Loucy (cell line): ENCODE results near the gene ZNF354C.

Experiments used
- H2AFZ ChIP-seq: fragments of 200-600 bp; sonication (generic); 2 replicates; pipeline ENCODE4 v1.6.0; 2016; ENCODE audit warnings: antibody characterized with exemption, mild to moderate bottlenecking, low read length, moderate library complexity
- H3F3A ChIP-seq: fragments of 200-600 bp; 2 replicates; pipeline ENCODE4 v1.6.0; 2016; ENCODE audit warnings: antibody characterized with exemption, low read depth, mild to moderate bottlenecking
- H3K27me3 ChIP-seq: fragments of 200-600 bp; sonication (generic); 2 replicates; pipeline ENCODE4 v1.6.1; 2014; ENCODE audit warnings: low read length, mild to moderate bottlenecking; ENCODE audit not compliant: insufficient read depth, poor library complexity, severe bottlenecking
- H3K36me3 ChIP-seq: fragments of 200-600 bp; sonication (generic); 2 replicates; pipeline ENCODE4 v1.6.1; 2016; ENCODE audit warnings: low read length; ENCODE audit not compliant: insufficient read depth
- H3K4me1 ChIP-seq: fragments of 200-600 bp; sonication (generic); 2 replicates; pipeline ENCODE4 v1.5.1; 2014; ENCODE audit warnings: low read length, mild to moderate bottlenecking; ENCODE audit not compliant: insufficient read depth, poor library complexity, severe bottlenecking
- H3K4me2 ChIP-seq: fragments of 200-600 bp; sonication (generic); 2 replicates; pipeline ENCODE4 v1.6.0; 2014; ENCODE audit warnings: antibody characterized with exemption, low read length, low read depth, mild to moderate bottlenecking; ENCODE audit not compliant: poor library complexity, severe bottlenecking
- H3K4me3 ChIP-seq: fragments of 200-600 bp; sonication (generic); 2 replicates; pipeline ENCODE4 v1.5.1; 2014; ENCODE audit warnings: low read length, mild to moderate bottlenecking, mixed read lengths; ENCODE audit not compliant: poor library complexity, severe bottlenecking
- H3K79me2 ChIP-seq: fragments of 200-600 bp; sonication (generic); 2 replicates; pipeline ENCODE4 v1.6.1; 2014; ENCODE audit warnings: low read length; ENCODE audit not compliant: insufficient read depth
- H3K9ac ChIP-seq: fragments of 200-600 bp; sonication (generic); 2 replicates; pipeline ENCODE4 v1.6.0; 2014; ENCODE audit warnings: mild to moderate bottlenecking, low read depth, low read length, moderate library complexity; ENCODE audit not compliant: poor library complexity, severe bottlenecking
- H3K9me2 ChIP-seq: fragments of 200-600 bp; sonication (generic); replicated peaks from 2 replicates; pipeline ENCODE4 v1.6.1; 2016; ENCODE audit warnings: low read depth, low read length, mixed read lengths
- H3K9me3 ChIP-seq: fragments of 200-600 bp; sonication (generic); 2 replicates; pipeline ENCODE4 v1.6.1; 2014; ENCODE audit warnings: mild to moderate bottlenecking, antibody characterized with exemption, low read length, low read depth; ENCODE audit not compliant: insufficient read depth
- H4K20me1 ChIP-seq: fragments of 200-600 bp; sonication (generic); 2 replicates; pipeline ENCODE4 v1.6.0; 2014; ENCODE audit warnings: antibody characterized with exemption, low read length, mild to moderate bottlenecking; ENCODE audit not compliant: insufficient read depth, poor library complexity, severe bottlenecking
- EZH2phosphoT487 ChIP-seq: fragments of 200-600 bp; IDR thresholded peaks from 2 replicates; pipeline ENCODE4 v1.6.1; 2018; ENCODE audit warnings: antibody characterized with exemption, mild to moderate bottlenecking, moderate library complexity, borderline replicate concordance
- TF ChIP-seq, protein P1 (sequence below): fragments of 200-600 bp; sonication (generic); conservative IDR thresholded peaks from 2 replicates; pipeline ENCODE4 v1.5.1; 2014; ENCODE audit warnings: mild to moderate bottlenecking, antibody characterized with exemption, low read length

ZNF354C gene

GRCh38 chr5:179061025-179061424 is 852 bp downstream of the ZNF354C start:
- Histone ChIP-seq H3K9ac (no peak overlapping the region), H3F3A (no peaks in the 10 kb centered on the region), H3K36me3 (no peaks in the 10 kb centered on the region), H3K4me3 (no peak overlapping the region), H3K79me2 (no peaks in the 10 kb centered on the region), H3K27me3 (no peaks in the 10 kb centered on the region), H3K4me2 (no peak overlapping the region), H2AFZ (no peak overlapping the region), H3K4me1 (no peaks in the 10 kb centered on the region), H4K20me1 (no peaks in the 10 kb centered on the region), H3K9me2 (no peaks in the 10 kb centered on the region), H3K9me3 (no peaks in the 10 kb centered on the region)
- TF ChIP-seq EZH2phosphoT487: no peak
- TF ChIP-seq, protein P1, sequence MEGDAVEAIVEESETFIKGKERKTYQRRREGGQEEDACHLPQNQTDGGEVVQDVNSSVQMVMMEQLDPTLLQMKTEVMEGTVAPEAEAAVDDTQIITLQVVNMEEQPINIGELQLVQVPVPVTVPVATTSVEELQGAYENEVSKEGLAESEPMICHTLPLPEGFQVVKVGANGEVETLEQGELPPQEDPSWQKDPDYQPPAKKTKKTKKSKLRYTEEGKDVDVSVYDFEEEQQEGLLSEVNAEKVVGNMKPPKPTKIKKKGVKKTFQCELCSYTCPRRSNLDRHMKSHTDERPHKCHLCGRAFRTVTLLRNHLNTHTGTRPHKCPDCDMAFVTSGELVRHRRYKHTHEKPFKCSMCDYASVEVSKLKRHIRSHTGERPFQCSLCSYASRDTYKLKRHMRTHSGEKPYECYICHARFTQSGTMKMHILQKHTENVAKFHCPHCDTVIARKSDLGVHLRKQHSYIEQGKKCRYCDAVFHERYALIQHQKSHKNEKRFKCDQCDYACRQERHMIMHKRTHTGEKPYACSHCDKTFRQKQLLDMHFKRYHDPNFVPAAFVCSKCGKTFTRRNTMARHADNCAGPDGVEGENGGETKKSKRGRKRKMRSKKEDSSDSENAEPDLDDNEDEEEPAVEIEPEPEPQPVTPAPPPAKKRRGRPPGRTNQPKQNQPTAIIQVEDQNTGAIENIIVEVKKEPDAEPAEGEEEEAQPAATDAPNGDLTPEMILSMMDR: no peak

- Histone ChIP-seq H2AFZ (no peak overlapping the region), H3K9me3 (no peaks in the 10 kb centered on the region), H3F3A (no peaks in the 10 kb centered on the region), H3K27me3 (no peaks in the 10 kb centered on the region), H3K79me2 (no peaks in the 10 kb centered on the region), H4K20me1 (no peaks in the 10 kb centered on the region), H3K9me2 (no peaks in the 10 kb centered on the region), H3K4me1 (no peaks in the 10 kb centered on the region), H3K36me3 (no peaks in the 10 kb centered on the region), H3K9ac (no peak overlapping the region), H3K4me2 (no peak overlapping the region), H3K4me3 (no peak overlapping the region)
- TF ChIP-seq EZH2phosphoT487: no peak
- TF ChIP-seq, protein P1: no peak
Measured at GRCh38 chr5:179065703-179066102, 5.5 kb downstream of the ZNF354C start.

GRCh38 chr5:179079165-179079987 is 19.2 kb downstream of the ZNF354C start:
- Histone ChIP-seq H3K79me2 (no peaks in the 10 kb centered on the region), H3F3A (no peaks in the 10 kb centered on the region), H3K4me1 (no peaks in the 10 kb centered on the region), H2AFZ (no peak overlapping the region), H3K9me3 (no peaks in the 10 kb centered on the region; the same call in 1 of the 2 replicates), H3K36me3 (no peaks in the 10 kb centered on the region), H3K27me3 (no peaks in the 10 kb centered on the region), H3K4me2 (no peak overlapping the region), H3K9me2 (no peaks in the 10 kb centered on the region), H4K20me1 (no peaks in the 10 kb centered on the region), H3K4me3 (no peak overlapping the region), H3K9ac (no peak overlapping the region)
- no peak for TF ChIP-seq EZH2phosphoT487
- TF ChIP-seq, protein P1: no peak
